ENCODE measurements around the gene RELL1.
A peak's percentile ranks its signal among the peaks of the same experiment; 100 is the strongest.

RELL1 gene

DNA sequence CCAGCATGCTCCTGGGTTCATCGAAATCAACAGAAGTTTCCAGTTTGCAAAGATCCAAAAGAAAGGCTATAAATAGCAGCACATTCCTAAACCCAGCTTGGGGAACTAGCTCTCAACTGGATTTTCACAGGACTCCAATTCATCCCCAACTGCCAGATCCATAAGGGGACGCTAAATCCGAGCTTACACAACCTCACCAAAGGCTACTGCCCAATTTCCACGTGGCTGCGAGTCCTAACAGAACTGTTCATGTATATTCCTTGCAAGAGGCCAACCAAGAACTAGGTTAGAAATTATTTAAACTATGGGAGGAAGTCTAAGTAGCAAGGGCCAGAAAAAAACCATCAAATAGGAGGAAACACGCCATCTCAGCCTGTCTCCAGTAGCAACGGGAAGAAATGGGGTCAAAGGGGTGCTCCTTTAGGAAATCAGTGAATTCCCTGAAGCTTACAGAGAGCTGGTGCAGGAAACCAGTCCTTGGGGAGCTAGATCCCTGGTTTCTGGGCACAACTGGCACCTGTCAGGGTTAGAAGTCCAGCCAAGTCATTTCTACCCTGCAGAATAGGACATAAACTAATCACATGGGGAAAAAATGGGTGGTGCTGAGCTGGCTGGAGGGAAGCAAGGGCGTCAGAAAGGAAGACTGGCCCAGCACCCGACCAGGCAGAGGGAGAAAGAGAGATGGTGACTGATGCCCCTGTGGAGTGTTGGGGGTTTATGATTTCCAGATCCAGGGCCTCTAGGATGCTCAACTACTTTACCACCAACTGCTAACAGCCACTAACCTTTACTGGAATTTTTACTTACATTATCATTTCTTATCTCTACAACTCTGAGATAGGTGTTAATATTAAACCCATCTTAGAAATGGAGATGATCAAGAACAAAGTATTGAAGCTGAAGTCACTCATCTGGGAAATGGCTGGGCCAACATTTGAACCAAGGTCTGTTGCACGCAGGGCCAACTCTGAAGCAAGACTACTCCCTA is 20.5 kb downstream of the RELL1 start:
- DNase-seq: no peak

DNA sequence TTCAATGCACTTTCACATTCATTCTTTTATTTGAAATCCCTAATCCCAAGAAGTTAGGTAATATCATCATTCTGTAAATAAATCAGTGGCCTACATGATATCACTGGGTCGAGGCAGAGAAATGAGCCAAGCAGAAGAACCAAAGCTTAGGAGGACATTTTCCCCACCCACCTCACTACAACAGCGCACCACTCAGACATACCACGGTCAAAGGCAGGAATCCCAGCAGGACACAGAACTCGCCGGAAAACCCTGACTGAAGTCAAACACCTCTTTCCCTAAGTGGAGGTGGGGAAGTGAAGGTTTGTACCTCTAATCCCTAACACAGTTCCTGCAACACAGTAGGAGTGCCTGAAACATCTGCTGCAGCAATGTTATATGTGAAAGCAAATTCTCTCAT is 21.5 kb downstream of the RELL1 start:
- no peak for DNase-seq

DNA sequence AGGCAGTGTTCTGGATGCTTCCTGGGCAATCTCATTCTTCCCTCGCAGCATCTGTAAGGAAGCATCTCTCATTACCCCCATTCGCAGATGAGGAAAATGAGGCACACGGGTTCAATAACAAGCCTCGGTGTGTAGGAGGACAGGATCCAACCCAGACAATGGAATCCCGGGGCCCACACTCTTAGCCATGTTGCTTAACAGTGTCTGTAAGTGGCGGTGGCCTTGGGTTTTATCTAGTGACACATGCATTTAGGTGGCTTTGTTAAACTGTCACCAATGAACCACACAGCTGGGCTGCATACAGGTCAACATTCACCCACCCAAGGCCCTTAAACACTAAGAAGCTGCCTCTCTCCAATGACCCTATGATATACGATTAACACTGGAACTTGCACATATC is 22.6 kb downstream of the RELL1 start:
- no peak for DNase-seq

DNA sequence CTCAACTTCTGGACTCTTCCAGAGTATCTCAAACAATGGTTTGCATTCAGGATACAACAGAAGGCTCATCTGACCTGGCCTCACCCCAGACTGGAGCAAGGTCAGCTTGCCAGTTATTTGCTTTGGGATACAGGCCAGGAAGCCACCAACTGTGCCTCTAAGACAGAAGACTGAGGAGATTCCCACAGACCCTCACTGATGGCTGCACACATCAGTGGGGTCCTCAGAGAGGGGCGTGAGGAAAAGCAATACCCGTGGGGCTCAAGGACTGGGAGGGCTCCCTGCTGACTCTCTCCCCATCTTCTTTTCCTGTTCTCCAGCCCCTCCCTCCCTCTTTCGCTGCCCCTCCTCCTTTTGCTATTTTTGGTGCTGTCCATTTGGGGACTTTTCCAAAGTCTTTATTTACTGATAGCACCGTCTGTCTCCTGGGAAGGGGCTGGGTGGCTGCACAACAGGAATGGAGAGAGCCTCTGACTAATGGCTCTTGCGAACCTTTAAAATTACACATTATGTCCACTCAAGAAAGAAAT is 23.2 kb downstream of the RELL1 start:
- DNase-seq: no peak

DNA sequence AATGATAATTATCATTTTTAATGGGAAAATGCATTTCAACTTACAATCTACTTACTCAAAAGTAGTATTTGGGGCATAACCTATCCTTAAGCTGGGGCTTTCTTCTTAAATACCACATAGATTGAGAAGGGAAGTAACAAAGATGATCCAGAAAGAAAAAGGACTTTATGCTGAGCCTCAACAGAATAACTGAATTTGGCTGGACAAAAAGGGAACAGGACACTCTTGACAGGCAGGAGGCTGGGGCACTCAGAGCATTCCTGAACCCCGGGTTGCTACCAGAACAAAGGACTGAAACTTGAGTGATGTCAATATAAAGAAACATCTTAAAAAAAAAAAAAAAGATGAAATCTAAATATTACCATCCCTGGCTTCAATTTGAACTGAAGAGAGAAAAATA is 23.9 kb downstream of the RELL1 start:
- no peak for DNase-seq

DNA sequence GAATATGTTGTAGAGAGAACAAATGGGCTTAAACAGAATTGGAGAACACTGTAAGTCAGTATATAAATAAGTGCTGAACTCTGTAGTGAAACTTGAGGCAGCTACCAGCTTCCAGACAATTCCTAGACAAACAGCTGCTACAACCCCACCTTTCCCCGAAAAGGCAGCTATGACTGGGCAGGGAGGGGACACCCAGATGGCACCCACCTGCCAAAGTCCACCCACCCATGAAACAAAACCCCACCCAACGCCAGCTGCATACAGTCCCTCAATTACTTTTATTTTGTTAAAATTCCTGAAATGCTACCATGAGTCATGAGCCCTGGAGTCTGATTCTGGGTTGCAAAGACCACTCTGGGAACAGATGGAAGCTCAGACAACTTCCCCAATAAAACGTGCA is 24.4 kb downstream of the RELL1 start:
- no peak for DNase-seq

DNA sequence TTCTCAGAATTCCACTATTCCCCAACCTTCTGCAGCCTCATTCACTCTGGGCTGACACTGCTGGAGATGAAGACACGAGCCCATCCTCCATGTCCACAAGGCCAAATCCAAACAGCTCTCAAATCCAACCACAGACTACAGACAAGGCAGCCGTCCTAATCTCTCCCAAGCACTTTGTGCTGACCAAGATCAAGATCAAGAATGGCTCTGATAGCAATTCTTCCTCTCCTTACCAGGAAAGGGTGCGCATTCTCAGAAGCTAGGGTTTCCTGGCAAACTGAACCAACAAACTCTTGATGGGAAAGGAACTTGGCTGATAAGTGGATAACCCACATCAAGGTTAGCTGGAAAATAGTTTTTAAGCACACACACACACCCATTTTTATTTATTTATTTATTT is 26.5 kb downstream of the RELL1 start:
- no peak for DNase-seq

DNA sequence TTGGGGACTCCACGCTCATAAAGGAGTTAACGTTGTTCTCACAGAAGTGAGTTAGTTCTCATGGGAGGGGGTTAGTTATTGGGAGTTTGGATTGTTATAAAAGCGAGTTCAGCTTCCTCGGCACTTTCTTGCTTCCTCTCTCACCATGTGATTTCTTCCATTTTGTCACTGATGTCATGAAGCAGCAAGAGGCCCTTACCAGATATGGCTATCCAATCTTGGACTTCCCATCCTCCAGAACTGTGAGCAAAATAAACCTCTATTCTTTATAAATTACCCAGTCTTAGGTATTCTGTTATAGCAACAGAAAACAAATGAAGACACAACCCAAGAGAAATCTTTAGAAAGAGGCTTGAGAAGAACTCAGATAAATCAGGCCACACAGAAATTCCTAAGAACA is 29.5 kb downstream of the RELL1 start:
- no peak for DNase-seq

DNA sequence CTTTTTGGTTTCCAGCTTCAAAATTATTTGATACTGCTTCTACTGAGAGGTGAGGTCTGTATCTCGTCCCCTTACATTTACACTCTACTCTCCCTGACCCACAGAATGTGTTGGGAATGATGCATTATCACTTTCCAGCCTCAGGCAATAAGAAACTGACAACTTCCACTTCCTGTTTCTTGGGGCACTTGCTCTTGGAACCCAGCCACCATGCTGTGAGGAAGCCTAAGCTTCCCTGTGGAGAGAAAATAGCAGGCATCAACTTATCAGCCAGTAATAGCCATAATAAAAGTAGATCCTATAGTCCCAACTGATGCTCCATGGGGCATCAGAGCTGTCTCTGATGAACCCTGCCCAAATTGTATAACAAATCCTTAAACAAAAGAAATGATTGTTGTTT is 32.6 kb downstream of the RELL1 start:
- no peak for DNase-seq

DNA sequence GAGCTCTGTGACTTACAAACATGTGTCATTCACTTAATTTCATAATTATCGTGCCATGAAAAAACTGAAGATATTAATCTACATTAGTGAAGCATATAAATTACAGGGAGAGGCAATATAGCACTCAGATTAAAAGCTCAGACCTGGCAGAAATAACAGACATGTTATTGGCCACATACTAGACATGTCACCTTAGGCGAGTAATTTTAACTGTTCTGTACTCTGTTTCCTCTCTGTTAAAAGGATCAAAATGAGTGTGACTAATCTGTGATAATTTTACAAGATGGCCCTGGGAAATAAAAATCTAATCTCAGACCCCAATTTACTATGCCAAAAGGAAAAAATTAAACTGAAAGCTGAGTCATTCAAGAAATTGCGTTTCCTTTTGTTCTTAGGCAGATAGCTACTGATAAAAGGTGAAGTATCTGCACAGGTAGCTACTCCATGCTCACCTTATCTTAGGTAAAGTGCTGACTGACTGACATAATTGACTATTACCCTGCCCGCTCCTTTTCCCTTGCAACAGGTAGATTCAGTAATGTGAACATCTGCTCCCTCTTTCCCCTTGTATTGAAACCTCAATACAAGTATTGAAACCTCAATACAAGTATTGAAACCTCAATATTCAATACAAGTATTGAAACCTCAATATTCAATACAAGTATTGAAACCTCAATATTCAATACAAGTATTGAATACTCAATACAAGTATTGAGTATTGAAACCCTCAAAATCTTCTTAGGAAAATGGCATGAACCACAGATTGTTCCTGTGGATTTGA is 33.2 kb downstream of the RELL1 start:
- peak in 1 of 5 experiments; percentile 2 for DNase-seq

DNA sequence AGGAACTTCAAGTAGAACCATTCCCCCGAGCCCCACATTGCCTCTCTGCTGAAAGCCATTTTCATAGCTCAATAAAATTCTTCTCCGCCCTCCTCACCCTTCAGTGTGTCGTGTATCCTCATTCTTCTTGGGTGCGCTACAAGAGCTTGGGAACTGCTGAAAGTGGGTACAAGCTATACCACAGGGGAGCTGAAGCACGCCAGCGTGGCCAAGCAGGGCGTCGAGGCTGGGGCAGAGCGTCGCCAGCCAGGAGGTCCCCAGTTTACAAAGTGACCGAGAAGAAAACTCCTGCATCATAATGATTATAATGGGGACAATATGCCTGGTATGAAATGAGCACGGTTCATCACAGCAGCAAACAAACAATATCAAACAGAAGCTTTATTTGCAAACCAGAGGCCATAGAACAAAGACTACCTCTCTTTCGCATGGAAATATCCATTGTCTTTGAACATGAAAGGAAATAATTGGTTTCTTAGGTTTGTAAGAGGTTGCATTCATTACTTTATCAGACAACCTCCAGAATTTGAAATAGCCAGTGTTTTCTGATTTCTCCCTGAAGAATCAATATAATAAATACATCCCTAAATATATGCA is 34.3 kb downstream of the RELL1 start:
- no peak for DNase-seq

DNA sequence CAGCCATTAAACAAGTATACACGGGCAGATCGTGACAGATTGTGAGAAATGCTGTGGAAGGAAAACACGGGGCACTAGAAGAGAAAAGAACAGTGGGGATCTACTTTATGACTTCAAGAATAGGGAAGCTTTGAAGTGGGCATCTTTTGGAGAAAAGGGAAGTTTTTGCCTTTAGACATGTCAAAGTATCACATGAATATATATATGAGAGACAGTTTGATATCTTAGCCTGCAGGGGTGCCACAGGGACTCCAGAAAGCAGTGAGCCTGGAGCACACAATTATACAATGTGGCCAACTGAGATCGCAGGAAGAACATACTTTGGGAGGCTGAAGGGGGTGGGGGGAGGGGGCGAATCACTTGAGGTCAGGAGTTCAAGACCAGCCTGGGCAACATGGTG is 35.7 kb downstream of the RELL1 start:
- DNase-seq: no peak

DNA sequence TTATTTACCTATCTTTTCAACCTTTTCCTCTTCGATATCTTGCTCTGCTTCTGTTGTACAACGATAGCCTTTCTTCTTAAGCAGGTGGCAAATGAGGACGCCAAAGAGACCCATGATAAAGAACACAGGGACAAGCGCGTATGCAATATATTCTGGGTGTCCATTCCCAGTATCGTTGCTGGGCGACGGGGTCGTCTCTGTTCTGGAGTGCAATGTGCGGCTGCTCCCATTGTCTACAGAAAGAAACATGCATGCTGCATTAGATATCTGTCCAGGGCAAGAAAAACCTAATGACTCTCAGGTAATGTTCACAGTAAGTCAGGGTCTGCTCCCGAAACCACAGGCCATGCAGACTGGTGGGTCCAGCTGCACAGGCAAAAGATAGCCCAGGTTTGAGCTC is 36.9 kb downstream of the RELL1 start:
- DNase-seq: no peak

DNA sequence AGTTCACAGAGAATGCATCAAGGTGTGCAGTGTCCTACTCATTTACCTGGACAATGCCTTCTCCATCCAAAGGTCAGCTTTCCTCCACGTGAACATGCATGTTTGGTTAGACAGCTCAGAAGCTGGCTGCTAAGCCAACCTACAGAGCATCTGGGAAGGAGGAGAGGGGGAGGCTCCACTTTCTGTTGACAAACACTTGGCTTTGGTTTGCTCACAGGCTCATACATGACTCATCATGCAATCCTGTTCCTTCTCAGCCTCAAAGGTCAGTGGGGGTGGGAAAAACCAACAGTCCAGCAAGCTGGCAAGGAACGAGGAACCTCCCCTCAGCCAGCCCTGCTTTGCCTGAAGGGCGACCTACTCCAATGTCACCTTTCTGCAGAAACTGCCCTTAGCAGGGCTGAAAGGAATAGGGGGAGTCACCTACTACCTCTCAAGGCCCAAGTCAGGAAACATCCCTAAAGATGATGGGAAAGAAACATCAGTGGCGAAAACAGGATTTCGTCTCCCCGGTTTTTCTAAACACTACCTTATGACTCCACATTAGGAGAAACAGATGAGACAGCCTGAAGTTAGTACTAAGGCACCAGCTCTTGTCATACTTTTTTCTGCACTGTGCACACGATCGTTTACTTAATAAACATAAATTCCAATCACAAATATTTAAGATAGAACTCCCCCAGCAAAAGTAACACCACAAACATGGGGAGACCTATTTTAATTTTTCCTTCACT is 37.9 kb downstream of the RELL1 start:
- DNase-seq: no peak

DNA sequence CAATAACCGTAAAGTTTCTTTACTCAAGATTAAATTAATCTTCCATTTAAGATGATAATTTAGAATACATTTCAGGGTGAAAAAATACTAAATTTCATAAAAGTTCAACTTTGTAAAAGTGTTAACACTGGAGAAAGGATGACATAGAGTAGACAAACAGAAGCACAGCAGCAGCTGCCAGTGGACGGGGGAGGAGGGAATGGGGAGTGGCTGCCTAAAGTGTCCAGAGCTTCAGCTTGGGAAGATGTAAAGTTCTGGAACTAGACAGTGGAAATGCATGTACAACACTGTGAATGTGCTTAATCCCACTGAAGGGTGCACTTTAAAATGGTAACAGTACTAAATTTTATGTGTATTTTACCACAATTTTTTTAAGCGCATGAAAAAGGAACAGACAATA is 39.9 kb downstream of the RELL1 start:
- no peak for DNase-seq

DNA sequence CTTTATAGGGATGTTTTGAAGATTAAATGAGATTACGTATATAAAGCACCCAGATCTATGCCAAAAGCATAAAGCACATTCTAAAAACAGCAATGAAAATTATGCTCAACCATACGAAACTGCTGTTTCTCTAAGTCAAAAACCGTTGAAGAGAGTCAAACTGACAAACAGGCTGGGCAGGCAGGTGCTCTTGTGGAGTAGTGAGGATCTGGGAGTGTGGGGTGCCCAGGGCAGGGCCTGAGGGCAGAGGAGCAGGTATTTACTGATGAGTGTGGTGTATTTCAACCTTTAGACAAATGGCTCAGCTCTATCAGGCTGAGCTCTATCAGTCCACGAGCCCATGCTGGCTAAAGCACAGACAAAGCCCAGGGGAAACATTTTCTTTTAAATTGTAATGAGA is 40.4 kb downstream of the RELL1 start:
- no peak for DNase-seq

DNA sequence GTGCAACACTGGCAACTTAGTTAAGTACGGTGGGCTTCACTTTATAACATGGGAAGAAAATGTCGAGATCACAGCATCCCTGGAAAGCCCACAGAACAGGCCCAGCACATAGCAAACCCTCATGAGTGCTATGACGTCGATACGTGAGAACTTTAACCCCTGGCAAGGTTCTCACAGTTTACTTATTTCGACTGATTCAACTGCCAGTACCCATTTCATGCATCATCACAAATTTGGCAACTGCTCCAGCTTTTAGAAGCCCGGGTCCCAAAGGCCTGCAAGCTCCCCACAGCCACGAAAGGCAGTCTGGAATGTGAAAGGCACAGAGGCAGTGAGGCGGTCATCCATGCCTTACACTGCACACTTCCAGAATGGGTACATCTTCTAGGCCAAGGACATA is 41.2 kb downstream of the RELL1 start:
- DNase-seq: no peak

DNA sequence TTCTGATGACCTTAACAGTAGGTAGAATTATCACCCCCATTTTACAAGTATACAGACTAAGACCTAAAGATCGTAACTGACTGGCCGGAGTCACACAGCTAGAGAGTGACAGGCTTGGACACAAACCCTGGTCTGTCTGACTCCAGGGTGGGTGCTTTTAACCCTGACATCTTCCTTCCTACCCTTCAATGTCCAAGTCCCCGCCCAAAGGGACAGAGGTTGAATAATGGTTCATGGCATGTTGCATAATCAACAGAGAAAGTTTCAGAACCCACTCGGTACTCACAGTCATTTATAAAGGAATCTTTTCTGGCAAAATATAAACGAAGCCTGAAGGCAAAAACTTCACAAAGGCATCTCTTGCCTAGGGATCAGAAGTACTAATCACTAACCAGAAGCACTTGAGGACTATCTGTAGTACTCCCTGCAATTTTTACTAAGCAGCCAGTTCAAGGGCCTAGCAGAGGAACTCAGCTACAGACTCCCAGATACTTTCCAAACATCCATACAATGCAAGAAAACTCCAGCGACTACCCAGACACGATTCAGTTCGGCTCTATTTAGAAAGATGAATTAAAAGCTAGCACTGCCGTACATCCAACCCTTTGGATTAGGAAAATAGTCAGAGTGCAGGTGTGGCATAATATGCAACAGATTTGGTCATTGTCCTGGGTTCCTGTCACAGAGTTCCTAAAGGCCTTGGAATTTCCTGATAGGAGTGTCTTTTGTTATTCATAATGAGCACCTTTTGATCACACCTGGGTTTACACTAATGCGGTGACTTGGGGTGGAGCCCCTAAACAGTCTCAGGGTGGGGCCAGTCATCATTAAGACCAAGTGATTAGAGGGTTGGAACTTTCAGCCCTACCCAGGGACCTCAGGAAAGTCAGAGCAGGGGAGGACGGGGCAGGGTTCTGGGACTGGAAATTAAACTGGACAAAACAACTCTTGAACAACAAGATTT is 44.0 kb downstream of the RELL1 start:
- no peak for DNase-seq

DNA sequence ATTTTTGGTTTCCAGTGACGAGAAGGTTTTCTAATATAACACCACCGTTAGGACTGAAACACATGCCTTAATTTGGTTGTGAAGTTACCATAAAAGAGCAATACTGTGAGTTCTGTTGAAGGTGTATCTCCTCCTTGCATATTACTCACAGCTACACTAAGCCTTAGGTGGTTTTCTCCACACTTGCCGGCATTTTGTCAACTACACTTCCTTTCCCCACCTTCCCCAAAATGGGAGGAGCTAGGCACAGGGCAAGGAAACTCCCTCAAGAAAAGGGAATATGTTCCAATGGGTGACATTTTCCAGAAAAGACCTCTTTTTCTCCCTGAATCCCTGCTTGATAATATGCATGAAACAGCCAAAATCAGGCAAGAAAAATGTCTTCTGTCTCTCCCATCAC is 44.8 kb downstream of the RELL1 start:
- no peak for DNase-seq

DNA sequence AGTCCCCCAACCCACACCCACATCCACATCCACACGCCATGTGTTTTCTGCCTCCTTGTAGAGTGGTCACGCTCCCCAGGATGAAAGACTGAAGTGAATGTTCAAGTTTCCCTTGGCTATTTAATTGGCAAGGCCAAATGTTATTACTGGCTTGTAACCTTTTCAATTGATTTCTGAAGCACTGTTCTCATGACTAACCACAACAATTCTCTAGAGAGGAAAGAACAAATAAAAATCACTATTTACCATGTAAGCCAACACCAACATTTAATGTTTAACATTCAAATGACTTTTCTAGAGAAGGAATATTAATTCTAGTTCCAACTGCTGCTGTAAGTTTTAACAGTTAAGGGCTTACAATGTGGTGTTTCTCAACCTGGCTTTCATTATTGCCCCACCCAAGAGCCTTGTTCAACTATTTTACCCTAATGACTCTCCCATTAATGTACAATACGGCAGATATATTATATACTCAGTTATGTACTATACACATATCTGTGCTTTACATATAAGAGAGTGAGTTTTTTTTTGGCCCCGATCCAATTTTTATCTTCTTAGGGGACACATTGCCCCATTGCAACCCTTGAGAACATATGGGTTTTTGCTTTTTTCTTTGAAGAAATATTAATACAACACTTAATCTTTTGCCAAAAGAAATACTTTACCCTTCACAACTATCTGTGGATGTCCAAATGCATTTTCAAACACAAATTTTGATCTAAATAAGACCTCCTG is 46.5 kb downstream of the RELL1 start:
- no peak for DNase-seq

DNA sequence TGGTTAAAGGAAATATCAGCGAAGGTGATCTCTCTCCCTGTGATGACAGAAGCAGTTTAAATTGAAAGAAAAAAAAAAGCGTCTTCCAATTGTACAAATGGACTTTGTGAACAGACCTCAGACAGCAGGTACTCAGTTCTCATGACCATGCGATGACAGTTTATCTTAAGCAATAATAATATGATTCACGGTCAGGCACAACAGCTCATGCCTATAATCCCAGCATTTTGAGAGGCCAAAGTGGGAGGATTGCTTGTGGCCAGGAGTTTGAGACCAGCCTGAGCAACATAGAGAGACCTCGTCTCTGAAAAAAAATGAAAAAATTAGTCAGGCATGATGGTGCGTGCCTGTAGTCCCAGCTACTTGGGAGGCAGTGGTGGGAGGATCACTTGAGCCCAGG is 51.0 kb downstream of the RELL1 start:
- no peak for DNase-seq

All from T-helper 2 cell (primary cell).